Esophagus (tissue), 2 donors: ENCODE measurements around the gene HTR4. TPM values are rescaled to one million over a fixed set of nuclear protein-coding genes. Genes with fewer than 3 reads are reported as not detected.
"Not testable (repeated sequence)": the region's sequence is repeated elsewhere in the genome, so short reads cannot be mapped to it uniquely, and the experiment has no call there.

Experiments used
- H3K27ac ChIP-seq, 2 donors: one replicate each; pipeline ENCODE4 v1.5.1; 2013; ENCODE audit warnings: low read depth in 2 of 2, mild to moderate bottlenecking in 2 of 2, inconsistent platforms in 1 of 2, low read length in 1 of 2, moderate library complexity in 1 of 2
- H3K27me3 ChIP-seq, 2 donors: one replicate each; pipeline ENCODE4 v1.6.1; 2013; ENCODE audit warnings: low read length in 2 of 2, control low read depth in 1 of 2, mild to moderate bottlenecking in 1 of 2; ENCODE audit not compliant: insufficient read depth in 2 of 2, control insufficient read depth in 1 of 2
- H3K36me3 ChIP-seq, 2 donors: one replicate each; pipeline ENCODE4 v1.6.1; 2013; ENCODE audit warnings: low read length in 1 of 2; ENCODE audit not compliant: control insufficient read depth in 2 of 2, insufficient read depth in 2 of 2
- H3K4me1 ChIP-seq, 2 donors: one replicate each; pipeline ENCODE4 v1.6.1; 2013; ENCODE audit warnings: low read length in 1 of 2; ENCODE audit not compliant: control insufficient read depth in 2 of 2, insufficient read depth in 2 of 2
- H3K4me3 ChIP-seq, 2 donors: one replicate each; pipeline ENCODE4 v1.5.1; 2013; ENCODE audit warnings: low read length in 2 of 2, mild to moderate bottlenecking in 2 of 2, low read depth in 1 of 2, moderate library complexity in 1 of 2
- H3K9me3 ChIP-seq, 2 donors: one replicate each; pipeline ENCODE4 v1.6.1; 2013; ENCODE audit warnings: mild to moderate bottlenecking in 2 of 2, low read depth in 1 of 2, low read length in 1 of 2, moderate library complexity in 1 of 2; ENCODE audit not compliant: control insufficient read depth in 2 of 2, insufficient read depth in 1 of 2
- WGBS, 2 donors: extraction: QIAGEN DNeasy Blood & Tissue Kit; methylation state at CpG; one replicate each; pipeline ENCODE4 v1.1.7; 2013; 5-methylcytosine and 5-hydroxymethylcytosine counted together
- polyA plus RNA-seq, 2 donors: library from polyadenylated mRNA; stranded (reverse); fragments of 200-250 nt; gene quantifications; one replicate each; pipeline ENCODE4 v1.2.3, GENCODE V29; 2013
- donor health status: healthy with polysubstance abuse.
- donor health status: Bipolar disorder and iron deficiency.

HTR4 gene
- polyA plus RNA-seq, 2 donors, result 0.02 to 0.20 TPM

DNA sequence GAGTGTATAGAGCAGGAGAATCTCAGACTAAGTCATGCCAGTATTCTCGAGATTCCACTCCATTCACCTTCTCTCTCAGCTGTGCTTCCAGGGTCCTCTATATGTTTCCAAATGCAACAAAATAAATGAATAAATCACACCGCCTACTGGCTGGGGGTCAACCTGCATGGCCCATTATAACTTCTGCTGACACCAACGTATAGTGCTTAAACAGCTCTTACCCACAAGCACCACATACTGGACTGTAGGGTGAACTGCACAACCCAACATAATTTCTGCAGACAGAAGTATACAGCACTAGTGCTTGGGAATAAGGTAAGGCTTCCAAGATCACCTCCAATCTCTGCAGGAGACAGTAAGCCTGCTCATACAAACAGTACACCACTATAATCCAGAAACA, 33.1 kb upstream of the HTR4 start:
- Histone ChIP-seq H3K9me3 (no peaks in the 10 kb centered on the region), H3K4me1 (no peaks in the 10 kb centered on the region), H3K4me3 (no peak overlapping the region), H3K27me3 (no peaks in the 10 kb centered on the region), H3K36me3 (no peaks in the 10 kb centered on the region), H3K27ac (no peak overlapping the region)
- WGBS, 2 donors, result 47 to 60% methylated on average over 3 of the region's 3 CpGs

DNA sequence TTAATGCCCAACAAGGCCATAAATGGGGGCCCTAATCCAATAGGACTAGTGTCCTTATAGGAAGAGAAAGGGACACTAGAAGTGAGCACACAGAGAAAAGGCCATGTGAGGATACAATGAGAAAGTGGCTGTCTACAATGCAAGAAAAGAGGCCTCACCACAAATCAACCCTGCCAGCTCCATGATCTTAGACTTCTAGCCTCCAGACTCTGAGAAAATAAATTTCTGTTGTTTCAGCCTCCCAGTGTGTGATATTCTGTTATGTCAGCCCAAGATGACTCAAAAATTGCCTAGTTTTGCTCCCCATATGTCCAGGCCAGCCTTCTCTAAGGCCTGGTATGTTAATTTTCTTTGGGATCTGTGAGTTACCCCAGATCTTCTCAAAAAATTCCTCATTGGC, 32.3 kb upstream of the HTR4 start:
- H3K36me3 ChIP-seq, result no peaks in the 10 kb centered on the region
- no peak overlapping the region for H3K27ac ChIP-seq
- H3K4me3 ChIP-seq, result no peak overlapping the region
- no peaks in the 10 kb centered on the region for H3K9me3 ChIP-seq
- no peaks in the 10 kb centered on the region for H3K27me3 ChIP-seq
- no peaks in the 10 kb centered on the region for H3K4me1 ChIP-seq

DNA sequence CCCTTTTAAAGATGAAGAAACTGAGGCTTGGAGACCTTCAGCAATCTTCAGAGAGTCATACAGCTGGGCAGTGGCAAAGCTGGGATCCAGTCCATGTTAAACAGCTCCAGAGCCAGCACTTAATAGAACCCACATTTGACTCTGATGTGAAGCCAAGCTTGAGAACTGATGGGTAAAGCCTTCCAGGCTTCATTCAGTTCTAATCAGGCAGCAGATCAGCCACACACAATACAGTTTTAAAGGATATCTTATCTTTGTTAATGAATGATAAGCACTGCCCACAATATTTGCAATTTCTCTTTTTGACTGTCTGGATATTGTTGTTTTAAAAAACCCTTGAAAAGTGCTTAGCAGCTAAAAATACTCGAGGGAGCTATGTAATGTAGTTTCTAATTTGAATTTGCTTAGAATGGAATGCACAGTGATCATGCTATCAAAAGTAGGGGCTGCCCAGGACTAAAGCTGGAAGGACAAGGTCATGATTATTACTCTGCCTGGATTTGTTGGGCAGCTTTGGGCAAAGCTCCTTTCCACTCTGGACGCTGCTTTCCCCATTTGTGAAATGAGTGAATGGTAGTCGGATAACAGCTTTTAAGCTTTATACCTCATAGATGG, 31.3 kb upstream of the HTR4 start:
- no peaks in the 10 kb centered on the region for H3K9me3 ChIP-seq
- 54 to 55% methylated on average over 3 of the region's 3 CpGs for WGBS, 2 donors

DNA sequence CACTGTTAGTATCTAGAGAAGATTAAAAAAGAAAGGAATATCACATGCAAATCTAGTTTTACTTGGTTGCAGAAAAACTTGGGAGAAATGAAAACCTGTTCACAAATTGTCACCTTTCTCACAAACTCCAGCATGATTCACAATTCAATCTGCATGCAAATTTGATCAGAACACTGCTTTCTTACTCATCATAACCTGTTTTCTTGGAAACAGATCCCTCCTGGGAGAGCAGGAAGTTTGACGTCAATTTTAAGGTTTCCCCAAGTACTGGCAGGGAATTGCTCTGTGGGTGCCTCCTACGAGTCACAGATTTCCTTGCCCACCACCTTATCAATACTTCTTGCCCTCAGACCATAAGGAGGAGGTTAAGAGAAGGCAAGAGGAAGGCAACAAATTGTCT, 30.2 kb upstream of the HTR4 start:
- no peaks in the 10 kb centered on the region for H3K27me3 ChIP-seq
- no peak overlapping the region for H3K4me3 ChIP-seq

More for the DNA sequence above, 31.3 kb upstream of the HTR4 start:
- Histone ChIP-seq H3K36me3 (no peaks in the 10 kb centered on the region), H3K4me3 (no peak overlapping the region), H3K27ac (no peak overlapping the region), H3K27me3 (no peaks in the 10 kb centered on the region), H3K4me1 (no peaks in the 10 kb centered on the region)

DNA sequence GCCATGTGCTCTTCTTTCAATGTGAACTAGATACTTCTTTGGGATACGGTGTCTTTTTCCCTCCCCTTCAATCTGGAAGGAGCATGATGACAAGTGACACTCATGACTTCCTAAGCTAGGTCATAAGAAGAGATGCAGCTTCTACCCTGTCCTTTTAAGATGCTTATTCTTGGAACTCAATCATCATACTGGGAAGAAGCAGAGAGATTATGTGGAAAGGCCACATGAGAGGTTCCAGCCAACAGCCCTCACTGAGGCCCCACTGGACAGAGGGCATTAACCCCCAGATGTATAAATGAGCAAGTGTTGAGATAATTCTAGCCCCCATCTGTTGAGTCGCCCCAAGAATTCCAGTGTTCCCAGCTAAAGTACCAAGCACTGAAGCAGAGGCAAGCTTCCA, 29.3 kb upstream of the HTR4 start:
- H3K4me3 ChIP-seq, result no peak overlapping the region
- H3K36me3 ChIP-seq, result no peaks in the 10 kb centered on the region
- no peaks in the 10 kb centered on the region for H3K9me3 ChIP-seq
- no peaks in the 10 kb centered on the region for H3K4me1 ChIP-seq
- 93 to 95% methylated on average over 2 of the region's 2 CpGs for WGBS, 2 donors
- H3K27ac ChIP-seq, result no peak overlapping the region
- no peaks in the 10 kb centered on the region for H3K27me3 ChIP-seq

More for the DNA sequence above, 30.2 kb upstream of the HTR4 start:
- no peaks in the 10 kb centered on the region for H3K36me3 ChIP-seq
- H3K9me3 ChIP-seq, result no peaks in the 10 kb centered on the region
- 33 to 44% methylated on average over 2 of the region's 2 CpGs for WGBS, 2 donors
- H3K4me1 ChIP-seq, result no peaks in the 10 kb centered on the region
- no peak overlapping the region for H3K27ac ChIP-seq

DNA sequence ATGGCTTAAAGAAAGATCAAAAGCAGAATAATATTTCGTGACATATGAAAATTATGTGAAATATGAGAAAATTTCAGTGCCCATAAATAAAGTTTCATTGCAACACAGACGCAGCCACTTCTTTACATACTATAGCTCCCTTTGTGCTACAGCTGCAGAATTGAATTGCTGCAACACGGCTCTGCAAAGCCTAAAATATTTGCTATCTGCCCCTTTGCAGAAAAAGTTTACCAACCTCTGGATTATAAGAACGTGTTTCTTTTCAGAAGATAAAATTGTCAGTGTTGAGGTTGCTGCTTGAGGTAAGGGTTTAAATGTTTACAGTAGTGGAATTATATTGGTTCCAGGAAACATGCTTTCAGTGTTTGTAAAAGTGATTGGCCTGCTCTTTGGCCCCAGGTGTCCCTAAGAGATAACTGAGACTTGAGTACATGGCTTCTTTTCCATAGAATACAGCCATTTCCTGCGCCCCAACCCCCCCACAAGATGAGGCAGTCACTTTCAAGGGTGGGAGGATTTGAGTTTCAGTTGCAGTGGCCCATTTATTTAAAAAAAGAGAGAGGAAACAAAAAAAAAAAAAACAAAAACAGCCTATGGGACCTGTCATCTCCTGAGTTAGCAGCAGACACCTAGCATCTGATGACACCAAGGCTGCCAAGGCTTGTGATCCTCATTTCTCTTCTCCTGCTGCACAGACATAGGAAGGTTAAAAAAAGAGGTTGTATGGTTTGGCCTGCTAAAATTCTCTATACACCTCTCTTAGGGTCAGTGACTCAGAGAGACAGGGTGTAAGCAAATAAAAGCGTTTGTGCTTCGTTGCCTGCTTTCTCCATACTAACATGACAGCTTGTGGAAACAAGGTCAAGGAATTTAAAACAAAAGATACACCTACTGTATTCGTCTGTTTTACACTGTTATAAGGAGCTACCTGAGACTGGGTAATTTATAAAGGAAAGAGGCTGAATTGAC, 28.0 kb upstream of the HTR4 start:
- WGBS, 2 donors, result 53 to 59% methylated on average over 8 of the region's 8 CpGs
- H3K27me3 ChIP-seq, result no peaks in the 10 kb centered on the region
- no peaks in the 10 kb centered on the region for H3K4me1 ChIP-seq
- no peak overlapping the region for H3K4me3 ChIP-seq
- H3K9me3 ChIP-seq, result no peaks in the 10 kb centered on the region
- no peak overlapping the region for H3K27ac ChIP-seq
- H3K36me3 ChIP-seq, result no peaks in the 10 kb centered on the region

DNA sequence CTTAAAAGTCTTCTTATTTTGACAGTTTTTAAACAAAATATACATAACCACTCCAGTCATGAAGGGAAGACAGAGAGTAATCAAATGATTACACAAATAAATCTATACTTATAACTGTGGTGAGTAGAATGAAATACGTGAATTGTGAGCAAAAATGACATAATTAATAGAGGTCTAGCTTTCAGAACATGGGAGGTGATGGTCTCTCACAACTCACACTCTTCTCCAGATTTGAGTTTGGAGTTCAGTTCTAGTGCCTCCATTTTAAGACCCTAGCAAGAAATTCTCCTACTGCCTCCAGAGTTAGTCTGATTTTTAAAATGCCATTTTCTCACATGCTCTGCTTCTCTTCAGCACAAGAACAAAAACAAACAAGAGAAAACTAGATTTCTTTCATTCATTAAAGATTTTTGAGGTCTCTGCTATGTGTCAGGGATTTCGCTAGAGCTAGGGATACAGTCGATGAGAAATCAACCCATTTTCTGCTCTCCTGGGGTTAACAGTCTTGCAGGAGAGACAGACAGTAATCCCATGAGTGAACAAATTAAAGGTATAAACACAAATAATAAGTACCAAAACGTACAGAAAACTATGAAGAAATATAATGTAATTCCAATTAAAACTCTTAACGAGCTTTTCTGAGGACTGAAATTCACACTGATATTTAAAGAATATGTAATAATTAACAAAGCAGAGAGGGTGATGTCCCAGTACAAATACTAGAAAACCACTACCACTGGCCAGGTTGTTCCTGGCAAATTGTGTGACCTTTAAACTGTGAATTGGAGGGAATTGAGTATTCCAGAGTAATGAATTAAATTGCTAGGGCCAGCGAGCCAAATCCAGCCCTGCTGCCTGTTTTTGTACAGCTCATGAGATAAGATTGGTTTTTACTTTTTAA, 27.1 kb upstream of the HTR4 start:
- Histone ChIP-seq H3K36me3 (no peaks in the 10 kb centered on the region), H3K4me3 (no peak overlapping the region), H3K27ac (no peak overlapping the region), H3K4me1 (no peaks in the 10 kb centered on the region), H3K27me3 (no peaks in the 10 kb centered on the region), H3K9me3 (no peaks in the 10 kb centered on the region)
- 63 to 76% methylated on average over 6 of the region's 6 CpGs for WGBS, 2 donors

DNA sequence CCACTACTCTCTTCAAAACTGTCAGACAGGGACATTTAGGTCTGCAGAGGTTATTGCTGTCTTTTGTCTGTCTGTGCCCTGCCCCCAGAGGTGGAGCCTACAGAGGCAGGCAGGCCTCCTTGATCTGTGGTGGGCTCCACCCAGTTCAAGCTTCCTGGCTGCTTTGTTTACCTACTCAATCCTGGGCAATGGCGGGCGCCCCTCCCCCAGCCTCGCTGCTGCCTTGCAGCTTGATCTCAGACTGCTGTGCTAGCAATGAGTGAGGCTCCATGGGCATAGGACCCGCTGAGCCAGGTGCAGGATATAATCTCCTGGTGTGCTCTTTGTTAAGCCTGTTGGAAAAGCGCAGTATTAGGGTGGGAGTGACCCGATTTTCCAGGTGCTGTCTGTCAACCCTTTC, 19.4 kb upstream of the HTR4 start:
- 85 to 88% methylated on average over 6 of the region's 6 CpGs for WGBS, 2 donors
- not testable (repeated sequence) for H3K4me3 ChIP-seq, H3K27ac ChIP-seq, H3K9me3 ChIP-seq, H3K4me1 ChIP-seq, H3K27me3 ChIP-seq, H3K36me3 ChIP-seq

DNA sequence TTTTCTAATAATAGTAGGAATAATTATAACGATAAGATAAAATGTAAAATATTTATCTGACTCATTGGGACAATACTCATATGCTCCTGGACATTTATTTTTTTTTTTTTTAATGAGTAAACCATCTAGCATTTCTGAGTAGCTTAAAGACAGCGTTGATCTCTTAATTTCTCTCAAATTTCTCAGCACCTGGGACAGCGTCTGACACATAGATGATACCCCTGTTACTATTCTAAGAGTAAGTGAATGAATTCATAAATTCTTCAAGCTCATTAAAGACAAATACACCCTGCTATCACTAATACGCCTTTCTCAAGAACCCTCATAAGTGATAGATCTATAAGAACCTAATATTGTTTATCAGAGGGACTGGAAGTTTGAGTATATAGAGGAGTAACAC, 12.0 kb upstream of the HTR4 start:
- Histone ChIP-seq H3K9me3 (no peaks in the 10 kb centered on the region), H3K36me3 (no peaks in the 10 kb centered on the region), H3K27me3 (no peaks in the 10 kb centered on the region), H3K4me1 (no peaks in the 10 kb centered on the region), H3K27ac (no peak overlapping the region), H3K4me3 (no peak overlapping the region)
- WGBS, 2 donors, result 66 to 70% methylated on average over 4 of the region's 4 CpGs
